ENCODE results near the gene HMCN2. TPM values are rescaled to one million over a fixed set of nuclear protein-coding genes. Genes with fewer than 3 reads are reported as not detected.

Gene HMCN2
- total and polyA plus RNA-seq, 2 donors (not counting 3 experiments of a cell fraction or from before 2014, with no cell fraction given) = 0.04 to 0.24 TPM

- Histone ChIP-seq H4K20me1 (replicated peaks; ENCODE audit: control insufficient read depth, extremely low read depth, insufficient read depth, low read length) (no peaks in the 10 kb centered on the region), H3K9me3 (replicated peaks; ENCODE audit: control insufficient read depth, insufficient read depth, low read length) (no peaks in the 10 kb centered on the region), H3K4me1 (ENCODE audit: control insufficient read depth, extremely low read depth, insufficient read depth, low read length) (no peaks in the 10 kb centered on the region), H3K79me2 (ENCODE audit: control insufficient read depth, insufficient read depth, low read length) (no peaks in the 10 kb centered on the region), H3K27me3 (ENCODE audit: control insufficient read depth in 2 of 2, insufficient read depth in 2 of 2, low read length in 2 of 2) (no peaks in the 10 kb centered on the region), H2AFZ (ENCODE audit: low read depth, low read length) (no peak overlapping the region), H3K9me1 (replicated peaks; ENCODE audit: control insufficient read depth, extremely low read depth, insufficient read depth, low read length) (no peaks in the 10 kb centered on the region), H3K27ac (ENCODE audit: insufficient read depth, low read depth, low read length) (no peak overlapping the region), H3K4me3 (replicated peaks in 1 of 3; ENCODE audit: insufficient read depth in 1 of 3, low read depth in 1 of 3, low read length in 3 of 3) (no peak overlapping the region), H3K4me2 (ENCODE audit: insufficient read depth, low read length) (no peak overlapping the region), H3K36me3 (ENCODE audit: control insufficient read depth in 2 of 2, extremely low read depth in 1 of 2, insufficient read depth in 2 of 2, low read length in 2 of 2) (no peaks in the 10 kb centered on the region), H3K9ac (replicated peaks; ENCODE audit: extremely low read depth, insufficient read depth, low read length) (no peak overlapping the region)
- FAIRE-seq = no peak
- no peak for DNase-seq (ENCODE audit: low read depth, low spot score)
- dilution Hi-C loops (cut with MboI; ENCODE audit: extremely low pct_ligation_motif_present, low sequenced_read_pairs) (no loop called here), intact Hi-C loops (cut with micrococcal nuclease) (no loop called here)
- BruUV-seq (replicated peaks) = no TSS peak
- TF ChIP-seq MAX (IDR thresholded peaks at IDR 0.05; ENCODE audit: insufficient read depth, insufficient read length) (no peak), POLR2A (IDR thresholded peaks at IDR 0.05; ENCODE audit: low read depth, low read length) (no peak), FOS (IDR thresholded peaks at IDR 0.05; ENCODE audit: borderline replicate concordance, insufficient read depth, low read length) (no peak), JUN (IDR thresholded peaks at IDR 0.05; ENCODE audit: borderline replicate concordance, insufficient read depth, insufficient read length, low read depth) (no peak), POLR2AphosphoS5 (IDR thresholded peaks at IDR 0.05; ENCODE audit: insufficient read depth, low read depth, low read length) (no peak), EZH2 (IDR thresholded peaks at IDR 0.05; ENCODE audit: borderline replicate concordance, low read depth, low read length, severe bottlenecking) (no peak), GATA2 (IDR thresholded peaks at IDR 0.05; ENCODE audit: insufficient read depth, insufficient read length, low read depth, low read length) (no peak), CTCF (IDR thresholded peaks at IDR 0.05; ENCODE audit: extremely low read depth in 1 of 2, insufficient read depth in 1 of 2, low read depth in 1 of 2, low read length in 2 of 2) (no peak), MYC (IDR thresholded peaks at IDR 0.05; ENCODE audit: low read depth, low read length) (no peak)
- POLR2A ChIA-PET = no interaction called here
- CTCF ChIA-PET = no interaction called here
These were observed 104.7 kb downstream of the HMCN2 start for GRCh38 chr9:130370226-130370625.
